Neural cell (in vitro differentiated cells): Measurements from ENCODE around the gene ATF6. TPM values are rescaled to one million over a fixed set of nuclear protein-coding genes. Genes with fewer than 3 reads are reported as not detected.

ENCODE experiments used
- H2AFZ ChIP-seq: fragments of 200-600, 300-800 bp; sonication (generic), shearing (Covaris generic); 2 replicates; pipeline ENCODE4 v1.6.0; 2014; ENCODE audit warnings: low read depth, mild to moderate bottlenecking, antibody characterized with exemption, low read length, moderate library complexity
- H3F3A ChIP-seq: fragments of 200-600 bp; shearing (Covaris generic); 2 replicates; pipeline ENCODE4 v1.6.1; 2016; ENCODE audit warnings: mild to moderate bottlenecking, moderate library complexity, mixed read lengths, antibody characterized with exemption, low read length; ENCODE audit not compliant: insufficient read depth, poor library complexity, severe bottlenecking
- H3K27ac ChIP-seq: fragments of 200-600, 300-800 bp; sonication (generic), shearing (Covaris generic); 2 replicates; pipeline ENCODE4 v1.5.1; 2014; ENCODE audit warnings: mild to moderate bottlenecking, low read length, moderate library complexity
- H3K27me3 ChIP-seq: fragments of 300-800, 200-600 bp; sonication (generic), shearing (Covaris generic); 2 replicates; pipeline ENCODE4 v1.6.0; 2014; ENCODE audit warnings: mild to moderate bottlenecking, low read depth, low read length, moderate library complexity; ENCODE audit not compliant: insufficient read depth
- H3K36me3 ChIP-seq: fragments of 300-800, 200-600 bp; sonication (generic), shearing (Covaris generic); 2 replicates; pipeline ENCODE4 v1.5.1; 2014; ENCODE audit warnings: mild to moderate bottlenecking, antibody characterized with exemption, low read length, moderate library complexity; ENCODE audit not compliant: insufficient read depth
- H3K4me2 ChIP-seq: fragments of 300-800, 200-600 bp; sonication (generic), shearing (Covaris generic); 2 replicates; pipeline ENCODE4 v1.6.0; 2014; ENCODE audit warnings: mild to moderate bottlenecking, low read length
- H3K4me3 ChIP-seq: fragments of 300-800, 200-600 bp; sonication (generic), shearing (Covaris generic); 2 replicates; pipeline ENCODE4 v1.5.1; 2014; ENCODE audit warnings: mild to moderate bottlenecking, low read length, moderate library complexity
- H3K79me2 ChIP-seq: fragments of 200-600 bp; shearing (Covaris generic); replicated peaks from 2 replicates; pipeline ENCODE4 v1.6.0; 2014; ENCODE audit warnings: mild to moderate bottlenecking, low read length, moderate library complexity; ENCODE audit not compliant: insufficient read depth
- H3K9ac ChIP-seq: fragments of 300-800, 200-600 bp; sonication (generic), shearing (Covaris generic); 2 replicates; pipeline ENCODE4 v1.6.1; 2016; ENCODE audit warnings: mild to moderate bottlenecking, low read length, mixed read lengths
- H3K9me2 ChIP-seq: fragments of 200-600 bp; shearing (Covaris generic); 2 replicates; pipeline ENCODE4 v1.6.1; 2016; ENCODE audit warnings: mild to moderate bottlenecking, low read length, mixed read lengths; ENCODE audit not compliant: insufficient read depth
- H3K9me3 ChIP-seq: fragments of 200-600, 300-800 bp; sonication (generic), shearing (Covaris generic); 2 replicates; pipeline ENCODE4 v1.6.1; 2016; ENCODE audit warnings: mild to moderate bottlenecking, mixed run types, low read length, moderate library complexity, mixed read lengths
- H4K20me1 ChIP-seq: fragments of 200-600 bp; shearing (Covaris generic); 2 replicates; pipeline ENCODE4 v1.6.1; 2016; ENCODE audit warnings: mild to moderate bottlenecking, mixed run types; ENCODE audit not compliant: insufficient read depth
- EP300 ChIP-seq: fragments of 450-650 bp; conservative IDR thresholded peaks from 2 replicates; pipeline ENCODE4 v1.6.1; 2014; ENCODE audit warnings: antibody characterized with exemption, mild to moderate bottlenecking, moderate library complexity; ENCODE audit not compliant: poor library complexity, severe bottlenecking
- EZH2 ChIP-seq: fragments of 200-600, 300-800 bp; shearing (Covaris generic), sonication (generic); IDR thresholded peaks from 2 replicates; pipeline ENCODE4 v1.6.1; 2014; ENCODE audit warnings: antibody characterized with exemption, low read length, borderline replicate concordance, mild to moderate bottlenecking; ENCODE audit not compliant: insufficient read depth, poor library complexity, severe bottlenecking
- MXI1 ChIP-seq: fragments of 450-650 bp; conservative IDR thresholded peaks from 2 replicates; pipeline ENCODE4 v1.6.1; 2014; ENCODE audit warnings: antibody characterized with exemption, mild to moderate bottlenecking; ENCODE audit not compliant: poor library complexity, severe bottlenecking
- POLR2AphosphoS5 ChIP-seq: IDR thresholded peaks from 2 replicates; pipeline ENCODE4 v1.6.1; 2012
- RAD21 ChIP-seq: fragments of 450-650 bp; conservative IDR thresholded peaks from 2 replicates; pipeline ENCODE4 v1.6.1; 2014; ENCODE audit warnings: antibody characterized with exemption, mild to moderate bottlenecking, moderate library complexity
- SMC3 ChIP-seq: fragments of 450-650 bp; conservative IDR thresholded peaks from 2 replicates; pipeline ENCODE4 v1.6.1; 2014; ENCODE audit warnings: antibody characterized with exemption, mild to moderate bottlenecking, moderate library complexity; ENCODE audit not compliant: poor library complexity
- TAF1 ChIP-seq: IDR thresholded peaks from 2 replicates; pipeline ENCODE4 v1.6.1; 2012; ENCODE audit warnings: low read depth
- polyA plus RNA-seq: library from polyadenylated mRNA; depleted of rRNA; stranded (reverse); fragments of >200 nt; gene quantifications from 2 replicates; pipeline ENCODE4 v1.2.3, GENCODE V29; 2014
- TF ChIP-seq, protein P1 (sequence below): IDR thresholded peaks from 2 replicates; pipeline ENCODE4 v1.6.1; 2012; ENCODE audit warnings: borderline replicate concordance
- TF ChIP-seq, protein P2 (sequence below): fragments of 450-650 bp; IDR thresholded peaks from 2 replicates; pipeline ENCODE4 v1.5.1; 2014; ENCODE audit warnings: antibody characterized with exemption, mild to moderate bottlenecking, moderate library complexity; ENCODE audit not compliant: poor library complexity, severe bottlenecking

The ATF6 gene
- polyA plus RNA-seq, 1 donor from 2014 or later: 16.6 TPM

DNA sequence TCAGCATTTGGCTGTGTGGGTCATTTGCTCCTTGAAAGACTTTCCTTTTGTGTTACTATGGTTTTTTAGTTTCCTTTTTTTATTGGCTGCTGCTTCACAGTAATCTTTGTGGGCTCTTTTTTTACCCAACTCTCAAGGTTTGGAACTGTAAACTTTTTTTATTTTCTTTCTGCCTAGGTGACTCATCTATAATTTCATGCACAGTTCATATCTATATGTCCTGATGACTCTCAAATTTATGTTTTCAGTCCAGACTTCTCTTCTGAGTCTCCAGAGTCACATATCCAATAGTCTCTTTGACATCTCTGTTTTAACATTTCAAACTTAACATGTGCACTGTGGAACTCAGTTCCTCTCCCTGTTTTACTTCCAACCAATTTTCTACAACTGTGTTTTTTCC is 83.4 kb downstream of the ATF6 start:
- Histone ChIP-seq H3K27ac (no peak overlapping the region), H3F3A (no peaks in the 10 kb centered on the region), H3K9me2 (no peaks in the 10 kb centered on the region), H4K20me1 (no peaks in the 10 kb centered on the region), H3K36me3 (peaks cover 29% of the 10 kb centered on the region), H3K4me2 (no peak overlapping the region), H3K27me3 (no peaks in the 10 kb centered on the region), H3K79me2 (no peaks in the 10 kb centered on the region), H3K9me3 (no peaks in the 10 kb centered on the region), H2AFZ (no peak overlapping the region), H3K4me3 (no peak overlapping the region), H3K9ac (no peak overlapping the region)
- no peak for TF ChIP-seq TAF1
- TF ChIP-seq EZH2: no peak
- TF ChIP-seq, protein P1, sequence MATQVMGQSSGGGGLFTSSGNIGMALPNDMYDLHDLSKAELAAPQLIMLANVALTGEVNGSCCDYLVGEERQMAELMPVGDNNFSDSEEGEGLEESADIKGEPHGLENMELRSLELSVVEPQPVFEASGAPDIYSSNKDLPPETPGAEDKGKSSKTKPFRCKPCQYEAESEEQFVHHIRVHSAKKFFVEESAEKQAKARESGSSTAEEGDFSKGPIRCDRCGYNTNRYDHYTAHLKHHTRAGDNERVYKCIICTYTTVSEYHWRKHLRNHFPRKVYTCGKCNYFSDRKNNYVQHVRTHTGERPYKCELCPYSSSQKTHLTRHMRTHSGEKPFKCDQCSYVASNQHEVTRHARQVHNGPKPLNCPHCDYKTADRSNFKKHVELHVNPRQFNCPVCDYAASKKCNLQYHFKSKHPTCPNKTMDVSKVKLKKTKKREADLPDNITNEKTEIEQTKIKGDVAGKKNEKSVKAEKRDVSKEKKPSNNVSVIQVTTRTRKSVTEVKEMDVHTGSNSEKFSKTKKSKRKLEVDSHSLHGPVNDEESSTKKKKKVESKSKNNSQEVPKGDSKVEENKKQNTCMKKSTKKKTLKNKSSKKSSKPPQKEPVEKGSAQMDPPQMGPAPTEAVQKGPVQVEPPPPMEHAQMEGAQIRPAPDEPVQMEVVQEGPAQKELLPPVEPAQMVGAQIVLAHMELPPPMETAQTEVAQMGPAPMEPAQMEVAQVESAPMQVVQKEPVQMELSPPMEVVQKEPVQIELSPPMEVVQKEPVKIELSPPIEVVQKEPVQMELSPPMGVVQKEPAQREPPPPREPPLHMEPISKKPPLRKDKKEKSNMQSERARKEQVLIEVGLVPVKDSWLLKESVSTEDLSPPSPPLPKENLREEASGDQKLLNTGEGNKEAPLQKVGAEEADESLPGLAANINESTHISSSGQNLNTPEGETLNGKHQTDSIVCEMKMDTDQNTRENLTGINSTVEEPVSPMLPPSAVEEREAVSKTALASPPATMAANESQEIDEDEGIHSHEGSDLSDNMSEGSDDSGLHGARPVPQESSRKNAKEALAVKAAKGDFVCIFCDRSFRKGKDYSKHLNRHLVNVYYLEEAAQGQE: no peak
- TF ChIP-seq SMC3: no peak
- TF ChIP-seq EP300: no peak
- TF ChIP-seq RAD21: no peak
- no peak for TF ChIP-seq POLR2AphosphoS5
- no peak for TF ChIP-seq MXI1
- TF ChIP-seq, protein P2, sequence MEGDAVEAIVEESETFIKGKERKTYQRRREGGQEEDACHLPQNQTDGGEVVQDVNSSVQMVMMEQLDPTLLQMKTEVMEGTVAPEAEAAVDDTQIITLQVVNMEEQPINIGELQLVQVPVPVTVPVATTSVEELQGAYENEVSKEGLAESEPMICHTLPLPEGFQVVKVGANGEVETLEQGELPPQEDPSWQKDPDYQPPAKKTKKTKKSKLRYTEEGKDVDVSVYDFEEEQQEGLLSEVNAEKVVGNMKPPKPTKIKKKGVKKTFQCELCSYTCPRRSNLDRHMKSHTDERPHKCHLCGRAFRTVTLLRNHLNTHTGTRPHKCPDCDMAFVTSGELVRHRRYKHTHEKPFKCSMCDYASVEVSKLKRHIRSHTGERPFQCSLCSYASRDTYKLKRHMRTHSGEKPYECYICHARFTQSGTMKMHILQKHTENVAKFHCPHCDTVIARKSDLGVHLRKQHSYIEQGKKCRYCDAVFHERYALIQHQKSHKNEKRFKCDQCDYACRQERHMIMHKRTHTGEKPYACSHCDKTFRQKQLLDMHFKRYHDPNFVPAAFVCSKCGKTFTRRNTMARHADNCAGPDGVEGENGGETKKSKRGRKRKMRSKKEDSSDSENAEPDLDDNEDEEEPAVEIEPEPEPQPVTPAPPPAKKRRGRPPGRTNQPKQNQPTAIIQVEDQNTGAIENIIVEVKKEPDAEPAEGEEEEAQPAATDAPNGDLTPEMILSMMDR: no peak

DNA sequence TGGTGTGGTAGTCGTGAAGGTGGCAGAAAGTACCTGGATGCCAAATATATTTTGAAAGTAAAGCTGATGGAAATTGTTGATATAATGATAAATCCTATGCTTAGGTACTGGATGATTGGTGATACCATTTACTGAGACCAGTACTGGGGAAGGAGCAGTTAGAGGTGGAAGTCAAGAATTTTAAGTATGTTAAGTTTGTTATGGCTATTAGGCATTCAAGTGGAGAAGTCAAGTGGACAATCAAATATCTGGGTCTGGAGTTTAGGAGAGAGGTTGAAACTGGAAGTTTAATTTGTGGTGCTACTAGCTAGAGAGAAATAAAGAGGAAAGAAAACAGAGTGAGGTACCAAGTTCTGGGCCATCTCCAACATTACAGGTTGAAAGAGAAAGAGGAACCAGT is 89.1 kb downstream of the ATF6 start:
- no peak overlapping the region for H3K27ac ChIP-seq
- no peak overlapping the region for H3K9ac ChIP-seq
- H3K9me2 ChIP-seq: no peaks in the 10 kb centered on the region
- no peaks in the 10 kb centered on the region for H3F3A ChIP-seq
- no peaks in the 10 kb centered on the region for H4K20me1 ChIP-seq
- no peak overlapping the region for H2AFZ ChIP-seq
- TF ChIP-seq TAF1 (no peak), MXI1 (no peak), EZH2 (no peak), EP300 (no peak), SMC3 (no peak), RAD21 (no peak), POLR2AphosphoS5 (no peak)
- TF ChIP-seq, protein P2: no peak
- TF ChIP-seq, protein P1: no peak
- H3K4me3 ChIP-seq: no peak overlapping the region
- no peak overlapping the region for H3K4me2 ChIP-seq
- no peaks in the 10 kb centered on the region for H3K79me2 ChIP-seq
- H3K36me3 ChIP-seq: peaks cover 18% of the 10 kb centered on the region
- no peaks in the 10 kb centered on the region for H3K27me3 ChIP-seq
- no peaks in the 10 kb centered on the region for H3K9me3 ChIP-seq
